KMS-11 (cell line): ENCODE measurements around the gene THTPA.
A peak's percentile ranks its signal among the peaks of the same experiment; 100 is the strongest.

ENCODE experiments used
- H2AFZ ChIP-seq: fragments of 200-600 bp; sonication (generic); 2 replicates; pipeline ENCODE4 v1.6.1; 2016; ENCODE audit warnings: antibody characterized with exemption, mixed run types, low read depth
- H3K27ac ChIP-seq: fragments of 200-600 bp; sonication (generic); 2 replicates; pipeline ENCODE4 v1.6.1; 2016; ENCODE audit warnings: mild to moderate bottlenecking, mixed run types
- H3K27me3 ChIP-seq: fragments of 200-600 bp; sonication (generic); 2 replicates; pipeline ENCODE4 v1.6.1; 2017; ENCODE audit warnings: mild to moderate bottlenecking, low read depth, mixed run types, moderate library complexity; ENCODE audit not compliant: insufficient read depth
- H3K36me3 ChIP-seq: fragments of 200-600 bp; sonication (generic); 2 replicates; pipeline ENCODE4 v1.6.1; 2017; ENCODE audit warnings: mild to moderate bottlenecking, mixed run types; ENCODE audit not compliant: insufficient read depth
- H3K4me1 ChIP-seq: fragments of 200-600 bp; sonication (generic); 2 replicates; pipeline ENCODE4 v1.6.1; 2016; ENCODE audit warnings: mild to moderate bottlenecking, low read depth, mixed run types; ENCODE audit not compliant: poor library complexity, severe bottlenecking
- H3K4me2 ChIP-seq: fragments of 200-600 bp; sonication (generic); 2 replicates; pipeline ENCODE4 v1.7.0; 2016; ENCODE audit warnings: mild to moderate bottlenecking, mixed run types
- H3K4me3 ChIP-seq: fragments of 200-600 bp; sonication (generic); IDR thresholded peaks from 2 replicates; pipeline ENCODE4 v1.6.1; 2017; ENCODE audit warnings: low read depth, low read length, mixed read lengths; ENCODE audit not compliant: insufficient read depth
- H3K79me2 ChIP-seq: fragments of 200-600 bp; sonication (generic); 2 replicates; pipeline ENCODE4 v1.6.1; 2016; ENCODE audit warnings: low read depth, mixed run types; ENCODE audit not compliant: insufficient read depth
- H3K9ac ChIP-seq: fragments of 200-600 bp; sonication (generic); 2 replicates; pipeline ENCODE4 v1.6.1; 2016; ENCODE audit warnings: mild to moderate bottlenecking, mixed run types
- H4K20me1 ChIP-seq: fragments of 200-600 bp; sonication (generic); 2 replicates; pipeline ENCODE4 v1.6.1; 2016; ENCODE audit warnings: mild to moderate bottlenecking, mixed run types; ENCODE audit not compliant: insufficient read depth
- CTCF ChIP-seq: fragments of 200-600 bp; sonication (generic); conservative IDR thresholded peaks from 2 replicates; pipeline ENCODE4 v1.6.1; 2017; ENCODE audit warnings: low read depth, mild to moderate bottlenecking, antibody characterized with exemption, low read length, moderate library complexity, mixed read lengths

Gene THTPA

GRCh38 chr14:23564876-23565275 lies 8.8 kb downstream of the THTPA start:
- no peak for TF ChIP-seq CTCF
- Histone ChIP-seq H3K36me3 (no peaks in the 10 kb centered on the region), H2AFZ (no peak overlapping the region), H3K79me2 (no peaks in the 10 kb centered on the region), H3K27ac (no peak overlapping the region), H3K4me1 (peaks cover 8% of the 10 kb centered on the region), H3K9ac (no peak overlapping the region), H3K4me2 (no peak overlapping the region), H4K20me1 (no peaks in the 10 kb centered on the region), H3K4me3 (no peak overlapping the region), H3K27me3 (no peaks in the 10 kb centered on the region)

- Histone ChIP-seq H4K20me1 (no peaks in the 10 kb centered on the region), H3K27me3 (no peaks in the 10 kb centered on the region), H3K79me2 (no peaks in the 10 kb centered on the region), H3K27ac (no peak overlapping the region), H3K4me2 (no peak overlapping the region), H3K4me1 (peaks cover 8% of the 10 kb centered on the region), H3K4me3 (no peak overlapping the region), H3K9ac (no peak overlapping the region), H2AFZ (no peak overlapping the region), H3K36me3 (no peaks in the 10 kb centered on the region)
- TF ChIP-seq CTCF, result no peak
Observed at GRCh38 chr14:23565626-23566025, 9.6 kb downstream of the THTPA start.

GRCh38 chr14:23566112-23566777 lies 10.2 kb downstream of the THTPA start:
- Histone ChIP-seq H3K4me3 (no peak overlapping the region), H3K79me2 (no peaks in the 10 kb centered on the region), H3K4me1 (peaks cover 8% of the 10 kb centered on the region), H2AFZ (no peak overlapping the region), H3K27ac (no peak overlapping the region), H3K4me2 (peak overlapping the region; percentile 45; the same call in 1 of the 2 replicates), H3K9ac (no peak overlapping the region; the same call in 1 of the 2 replicates), H3K27me3 (no peaks in the 10 kb centered on the region), H3K36me3 (no peaks in the 10 kb centered on the region), H4K20me1 (no peaks in the 10 kb centered on the region)
- TF ChIP-seq CTCF, result no peak

GRCh38 chr14:23566778-23567185 lies 10.7 kb downstream of the THTPA start:
- Histone ChIP-seq H3K79me2 (no peaks in the 10 kb centered on the region), H4K20me1 (no peaks in the 10 kb centered on the region), H3K4me3 (no peak overlapping the region), H3K4me1 (peaks cover 8% of the 10 kb centered on the region), H2AFZ (peak overlapping the region; percentile 64; the same call in 1 of the 2 replicates), H3K4me2 (peak overlapping the region; percentile 45), H3K36me3 (no peaks in the 10 kb centered on the region), H3K27me3 (no peaks in the 10 kb centered on the region), H3K9ac (peak overlapping the region; percentile 49; the same call in 1 of the 2 replicates), H3K27ac (no peak overlapping the region)
- no peak for TF ChIP-seq CTCF
